GM12801 (cell line): ENCODE results near the gene RNGTT.

ENCODE experiments used
- CTCF ChIP-seq: IDR thresholded peaks from one replicate; pipeline ENCODE4 v1.5.1; 2011; ENCODE audit warnings: control low read depth; ENCODE audit not compliant: insufficient read length; ENCODE audit errors: extremely low read depth

The RNGTT gene

GRCh38 chr6:88695937-88696336 lies 267.5 kb downstream of the RNGTT start:
- TF ChIP-seq CTCF, result no peak

DNA sequence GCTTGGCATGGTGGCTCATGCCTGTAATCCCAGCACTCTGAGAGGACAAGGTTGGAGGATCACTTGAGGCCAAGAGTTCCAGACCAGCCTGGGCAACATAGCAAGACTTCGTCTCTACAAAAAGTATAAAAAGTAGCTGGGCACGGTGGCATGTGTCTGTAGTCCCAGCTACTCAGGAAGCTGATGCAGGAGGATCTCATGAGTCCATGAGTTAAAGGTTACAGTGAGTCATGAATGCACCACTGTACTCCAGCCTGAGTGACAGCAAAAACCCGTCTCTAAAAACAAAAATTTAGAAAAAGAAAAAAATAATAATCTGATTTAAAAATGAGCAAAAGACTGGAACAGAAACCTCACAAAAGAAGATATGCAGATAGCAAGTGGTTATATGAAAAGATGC lies 279.7 kb downstream of the RNGTT start:
- no peak for TF ChIP-seq CTCF

- no peak for TF ChIP-seq CTCF
Measured at GRCh38 chr6:88680654-88681053, 282.8 kb downstream of the RNGTT start.

DNA sequence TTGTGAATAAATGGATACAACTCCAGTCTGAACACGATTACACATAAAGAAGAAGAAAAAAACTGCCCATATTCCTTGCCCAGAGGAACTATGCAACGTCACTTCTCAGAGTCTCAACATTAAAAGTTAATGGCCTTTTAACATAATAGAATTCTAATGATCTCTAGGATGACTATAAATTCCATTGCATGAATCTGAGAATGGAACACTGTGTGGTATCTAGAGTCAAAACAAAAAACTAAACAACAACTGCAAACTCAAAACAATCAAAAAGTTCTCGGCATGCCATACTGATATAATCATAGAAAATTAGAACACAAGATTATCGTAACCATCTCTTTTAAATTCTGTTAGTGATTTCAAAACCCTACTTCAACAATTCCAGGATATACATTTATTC lies 283.6 kb downstream of the RNGTT start:
- TF ChIP-seq CTCF, result no peak

- TF ChIP-seq CTCF, result no peak
Measured at GRCh38 chr6:88677356-88677755, 286.1 kb downstream of the RNGTT start.

- TF ChIP-seq CTCF, result no peak
Measured at GRCh38 chr6:88671624-88672023, 291.8 kb downstream of the RNGTT start.

GRCh38 chr6:88670369-88670768 lies 293.0 kb downstream of the RNGTT start:
- TF ChIP-seq CTCF, result no peak

DNA sequence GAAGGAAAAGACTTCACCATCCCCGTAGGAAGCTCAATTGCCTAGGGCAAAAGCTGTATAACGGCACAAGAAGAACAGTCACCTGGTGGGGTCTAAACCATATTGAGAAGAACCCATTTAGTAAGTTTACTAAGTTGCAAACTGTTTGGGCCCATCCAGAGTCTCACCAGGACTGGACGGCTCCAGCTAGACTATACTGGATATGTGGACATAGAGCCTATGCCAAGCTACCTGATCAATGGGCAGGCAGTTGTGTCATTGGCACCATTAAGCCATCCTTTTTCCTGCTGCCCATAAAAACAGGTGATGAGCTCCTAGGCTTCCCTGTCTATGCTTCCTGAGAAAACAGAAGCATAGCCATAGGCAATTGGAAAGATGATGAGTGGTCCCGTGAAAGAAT lies 293.9 kb downstream of the RNGTT start:
- no peak for TF ChIP-seq CTCF
